ENCODE measurements around the gene ALOX12B. TPM values are rescaled to one million over a fixed set of nuclear protein-coding genes. Genes with fewer than 3 reads are reported as not detected.
A peak's percentile ranks its signal among the peaks of the same experiment; 100 is the strongest.
"Not testable (repeated sequence)": the region's sequence is repeated elsewhere in the genome, so short reads cannot be mapped to it uniquely, and the experiment has no call there.

ALOX12B gene
- total RNA-seq, 1 donor from 2014 or later, result not detected

DNA sequence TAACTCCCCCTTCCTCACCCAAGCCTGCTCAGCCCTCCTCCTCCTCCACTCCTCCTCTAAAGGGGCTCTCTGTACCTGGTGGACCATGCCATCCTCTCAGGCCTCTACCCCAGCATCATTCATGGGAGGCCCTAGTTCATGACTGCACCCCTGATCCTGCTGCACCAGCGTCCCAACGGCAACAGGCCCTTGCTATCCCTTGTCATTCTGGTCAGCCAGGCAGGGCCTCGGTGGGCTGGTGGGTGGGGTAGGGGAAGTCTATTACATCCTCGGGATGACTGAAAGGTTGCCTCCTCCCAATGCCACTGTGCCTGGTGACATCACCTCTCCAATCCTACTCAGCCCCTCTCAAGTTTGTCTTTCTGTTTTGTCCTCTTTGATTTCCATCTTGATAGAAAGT, 19.7 kb downstream of the ALOX12B start:
- H3K27me3 ChIP-seq (ENCODE audit: control insufficient read depth in 3 of 3, insufficient read depth in 3 of 3, low read length in 3 of 3), result peaks cover 36 to 40% (median 39%) of the 10 kb centered on the region in 3 donors
- no peaks in the 10 kb centered on the region for H3K9me3 ChIP-seq (ENCODE audit: control insufficient read depth in 3 of 3, low read length in 3 of 3)
- H3K9ac ChIP-seq (ENCODE audit: low read depth in 1 of 3, low read length in 3 of 3), result no peak overlapping the region
- no peak overlapping the region for H3K27ac ChIP-seq (ENCODE audit: low read depth, low read length)
- no peaks in the 10 kb centered on the region for H3K36me3 ChIP-seq (ENCODE audit: control insufficient read depth in 3 of 3, insufficient read depth in 3 of 3, low read length in 3 of 3)
- peaks cover 1 to 12% (median 8%) of the 10 kb centered on the region in 3 donors for H3K4me1 ChIP-seq (ENCODE audit: control insufficient read depth in 3 of 3, insufficient read depth in 3 of 3, low read length in 3 of 3)
- H3K4me3 ChIP-seq (ENCODE audit: low read length in 3 of 3), result no peak overlapping the region

DNA sequence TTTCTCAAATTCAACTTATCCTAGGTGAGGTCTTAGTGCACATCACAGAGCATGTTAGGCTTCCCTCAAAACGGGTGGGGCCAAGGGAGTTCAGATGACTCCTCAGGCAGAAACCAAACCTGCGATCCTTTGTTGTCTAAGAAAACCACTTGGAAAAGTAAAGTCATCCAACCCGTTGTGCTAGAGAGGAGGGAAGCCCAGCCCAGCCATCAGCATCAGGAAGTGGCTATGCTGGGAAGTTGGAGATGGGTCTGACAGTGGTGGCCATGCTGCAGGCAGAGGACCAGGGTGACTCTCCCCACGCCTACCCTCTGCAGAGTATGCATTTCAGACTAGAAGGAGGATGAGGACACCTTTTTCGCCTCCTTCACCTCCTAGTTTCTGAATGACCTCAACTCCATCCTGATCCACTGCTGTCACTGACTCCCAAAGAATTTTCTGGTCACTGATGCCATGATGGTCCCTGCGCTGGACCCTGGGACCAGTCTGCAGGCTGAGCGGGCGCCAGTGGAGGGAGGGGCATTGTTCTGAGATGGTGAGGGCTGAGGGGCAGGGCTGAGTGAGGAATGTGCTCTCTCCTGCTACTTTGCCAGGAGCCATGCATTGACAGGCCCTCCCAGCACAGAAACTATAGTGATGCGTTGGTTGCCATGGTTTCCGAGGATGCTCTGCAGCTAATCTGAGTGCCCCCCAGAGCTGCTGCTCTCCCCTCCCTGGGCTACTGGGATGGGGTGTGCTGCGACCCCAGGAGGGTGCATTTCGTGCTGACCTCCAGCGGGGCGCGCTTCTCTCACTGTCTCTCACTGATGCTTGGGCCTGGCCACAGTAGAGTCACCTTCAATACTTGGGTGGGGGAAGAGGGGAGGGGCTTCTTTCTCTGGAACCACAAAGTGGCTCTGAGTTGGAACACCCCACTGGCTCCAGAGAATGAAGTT, 20.4 kb downstream of the ALOX12B start:
- Histone ChIP-seq H3K9ac (ENCODE audit: low read depth in 1 of 3, low read length in 3 of 3) (no peak overlapping the region), H3K9me3 (ENCODE audit: control insufficient read depth in 3 of 3, low read length in 3 of 3) (no peaks in the 10 kb centered on the region), H3K27me3 (ENCODE audit: control insufficient read depth in 3 of 3, insufficient read depth in 3 of 3, low read length in 3 of 3) (peaks cover 36 to 40% (median 39%) of the 10 kb centered on the region in 3 donors), H3K4me1 (ENCODE audit: control insufficient read depth in 3 of 3, insufficient read depth in 3 of 3, low read length in 3 of 3) (peaks cover 7 to 12% (median 8%) of the 10 kb centered on the region in 3 donors), H3K4me3 (ENCODE audit: low read length in 3 of 3) (no peak overlapping the region), H3K27ac (ENCODE audit: low read depth, low read length) (no peak overlapping the region), H3K36me3 (ENCODE audit: control insufficient read depth in 3 of 3, insufficient read depth in 3 of 3, low read length in 3 of 3) (no peaks in the 10 kb centered on the region)

DNA sequence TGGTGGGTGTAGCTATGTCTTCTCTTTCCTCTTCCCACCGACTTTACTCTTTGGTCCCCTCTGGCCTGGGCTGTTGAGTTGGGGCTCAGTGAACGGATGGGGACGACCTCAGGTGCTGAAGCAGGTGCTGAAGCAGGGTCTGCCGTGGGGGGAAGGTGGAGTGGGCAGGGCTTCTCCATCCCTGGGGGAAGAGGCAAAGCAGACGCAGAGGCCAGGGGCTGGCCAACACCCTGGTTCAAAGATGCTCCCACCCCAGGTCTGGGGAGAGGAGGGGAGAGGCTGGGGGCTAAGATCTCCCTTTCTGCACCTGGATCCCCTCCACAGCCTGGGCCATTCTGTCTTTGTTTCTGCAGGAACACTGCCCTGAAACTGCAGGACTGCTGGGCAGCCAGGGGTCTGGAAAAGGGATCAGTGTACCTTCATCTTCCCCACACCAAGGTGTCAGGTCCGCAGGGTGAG, 22.9 kb downstream of the ALOX12B start:
- H3K27me3 ChIP-seq (ENCODE audit: control insufficient read depth in 3 of 3, insufficient read depth in 3 of 3, low read length in 3 of 3), result peaks cover 39 to 40% (median 39%) of the 10 kb centered on the region in 3 donors
- no peaks in the 10 kb centered on the region for H3K9me3 ChIP-seq (ENCODE audit: control insufficient read depth in 3 of 3, low read length in 3 of 3)
- H3K27ac ChIP-seq (ENCODE audit: low read depth, low read length), result no peak overlapping the region
- peaks cover 7 to 12% (median 8%) of the 10 kb centered on the region in 3 donors for H3K4me1 ChIP-seq (ENCODE audit: control insufficient read depth in 3 of 3, insufficient read depth in 3 of 3, low read length in 3 of 3)
- H3K9ac ChIP-seq (ENCODE audit: low read depth in 1 of 3, low read length in 3 of 3), result no peak overlapping the region
- H3K36me3 ChIP-seq (ENCODE audit: control insufficient read depth in 3 of 3, insufficient read depth in 3 of 3, low read length in 3 of 3), result no peaks in the 10 kb centered on the region
- no peak overlapping the region for H3K4me3 ChIP-seq (ENCODE audit: low read length in 3 of 3)

DNA sequence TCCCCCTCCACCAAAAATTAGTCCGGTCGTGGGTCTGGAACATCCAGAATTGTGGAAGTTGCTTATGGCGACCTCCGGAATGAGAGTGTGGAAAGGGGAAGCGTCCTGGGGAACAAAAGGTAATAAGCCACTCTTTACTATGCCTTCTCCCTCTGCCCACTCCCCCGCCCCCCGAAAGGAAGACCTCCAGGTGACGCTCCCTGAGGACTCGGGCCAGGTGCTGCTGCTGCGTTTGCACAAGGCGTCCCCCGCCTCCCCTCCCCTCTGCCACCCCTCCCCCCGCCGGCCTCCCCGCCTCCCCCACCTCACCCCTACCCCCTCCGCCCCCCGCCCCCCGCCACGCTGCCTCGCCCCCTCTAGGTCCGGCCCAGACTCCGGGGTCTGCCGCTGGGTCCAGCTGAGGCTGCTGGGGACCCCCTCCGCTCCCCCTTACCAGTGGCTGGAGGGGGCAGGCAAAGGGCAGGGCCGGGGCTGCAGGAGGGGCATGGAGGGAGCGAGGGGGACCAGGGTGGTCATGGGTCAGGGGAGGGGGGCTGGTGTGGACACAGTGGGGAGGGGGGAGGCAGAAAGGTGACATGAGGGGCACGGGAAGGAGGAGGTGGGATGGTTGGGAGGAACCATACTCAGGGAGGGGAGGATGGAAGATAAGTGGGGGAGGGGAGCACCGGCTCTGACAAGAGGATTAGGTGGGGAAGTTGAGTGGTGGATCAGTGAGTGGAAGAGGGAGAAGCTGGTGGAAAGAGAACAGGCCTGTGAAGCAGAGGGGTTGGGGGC, 23.6 kb downstream of the ALOX12B start:
- H3K9me3 ChIP-seq (ENCODE audit: control insufficient read depth in 3 of 3, low read length in 3 of 3), result no peaks in the 10 kb centered on the region
- H3K4me3 ChIP-seq (ENCODE audit: low read length in 3 of 3), result no peak overlapping the region
- peaks cover 42 to 45% (median 43%) of the 10 kb centered on the region in 3 donors for H3K27me3 ChIP-seq (ENCODE audit: control insufficient read depth in 3 of 3, insufficient read depth in 3 of 3, low read length in 3 of 3)
- no peaks in the 10 kb centered on the region for H3K36me3 ChIP-seq (ENCODE audit: control insufficient read depth in 3 of 3, insufficient read depth in 3 of 3, low read length in 3 of 3)
- H3K27ac ChIP-seq (ENCODE audit: low read depth, low read length), result no peak overlapping the region
- H3K4me1 ChIP-seq (ENCODE audit: control insufficient read depth in 3 of 3, insufficient read depth in 3 of 3, low read length in 3 of 3), result peaks cover 7 to 9% (median 8%) of the 10 kb centered on the region in 3 donors
- no peak overlapping the region for H3K9ac ChIP-seq (ENCODE audit: low read depth in 1 of 3, low read length in 3 of 3)

DNA sequence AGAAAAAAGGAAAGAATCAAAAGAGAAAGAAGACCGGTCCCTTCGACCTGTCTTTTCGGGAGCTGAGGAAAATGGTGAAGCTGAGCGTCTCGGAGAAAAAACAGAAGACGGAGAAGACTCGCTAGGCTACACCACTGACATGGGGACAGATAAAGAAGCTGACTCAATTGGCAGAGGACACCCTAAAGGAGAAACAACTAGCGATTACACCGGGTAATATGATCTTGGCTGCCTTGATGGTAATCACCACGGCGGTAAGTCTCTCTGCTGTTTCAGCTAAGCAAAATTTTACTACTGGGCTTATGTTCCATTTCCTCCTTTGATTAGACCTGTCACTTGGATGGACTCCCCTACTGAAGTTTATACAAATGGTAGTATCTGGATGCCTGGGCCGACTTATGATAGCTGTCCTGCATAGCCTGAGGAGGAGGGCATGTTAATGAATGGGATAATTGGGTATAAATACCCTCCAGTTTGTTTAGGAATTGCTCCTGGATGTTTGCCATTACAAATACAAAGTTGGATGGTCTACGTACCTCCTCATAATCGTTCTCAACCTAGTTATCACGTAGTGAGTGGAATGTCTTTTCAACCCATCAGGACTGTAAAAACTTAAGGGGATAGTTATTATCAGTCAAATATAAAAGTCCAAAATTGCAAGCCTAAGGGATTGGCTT, 24.6 kb downstream of the ALOX12B start:
- Histone ChIP-seq H3K27me3 (ENCODE audit: control insufficient read depth in 3 of 3, insufficient read depth in 3 of 3, low read length in 3 of 3) (peaks cover 49 to 50% (median 49%) of the 10 kb centered on the region in 3 donors), H3K27ac (ENCODE audit: low read depth, low read length) (no peak overlapping the region), H3K9ac (ENCODE audit: low read depth in 1 of 3, low read length in 3 of 3) (no peak overlapping the region), H3K4me1 (ENCODE audit: control insufficient read depth in 3 of 3, insufficient read depth in 3 of 3, low read length in 3 of 3) (peaks cover 7 to 9% (median 8%) of the 10 kb centered on the region in 3 donors), H3K9me3 (ENCODE audit: control insufficient read depth in 3 of 3, low read length in 3 of 3) (no peaks in the 10 kb centered on the region), H3K36me3 (ENCODE audit: control insufficient read depth in 3 of 3, insufficient read depth in 3 of 3, low read length in 3 of 3) (no peaks in the 10 kb centered on the region), H3K4me3 (ENCODE audit: low read length in 3 of 3) (peak overlapping the region in 1 of 3 donors; percentile 26)

DNA sequence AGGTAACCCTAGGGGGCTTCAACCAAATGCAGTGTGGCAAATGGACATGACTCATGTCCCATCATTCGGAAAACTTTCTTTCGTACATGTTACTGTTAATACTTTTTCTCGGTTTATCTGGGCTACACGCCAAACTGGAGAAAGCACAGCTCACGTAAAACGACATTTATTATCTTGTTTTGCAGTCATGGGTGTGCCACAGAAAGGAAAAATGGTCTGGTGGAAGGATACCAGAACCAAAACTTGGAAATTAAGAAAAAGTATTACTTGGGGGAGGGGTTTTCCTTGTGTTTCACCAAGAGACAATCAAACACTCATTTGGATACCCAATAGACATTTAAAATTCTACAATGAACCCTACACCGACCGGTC, 25.1 kb downstream of the ALOX12B start:
- Histone ChIP-seq H3K9ac (ENCODE audit: low read depth in 1 of 3, low read length in 3 of 3) (no peak overlapping the region), H3K27ac (ENCODE audit: low read depth, low read length) (no peak overlapping the region), H3K36me3 (ENCODE audit: control insufficient read depth in 3 of 3, insufficient read depth in 3 of 3, low read length in 3 of 3) (no peaks in the 10 kb centered on the region), H3K4me1 (ENCODE audit: control insufficient read depth in 3 of 3, insufficient read depth in 3 of 3, low read length in 3 of 3) (peaks cover 7 to 14% (median 8%) of the 10 kb centered on the region in 3 donors), H3K9me3 (ENCODE audit: control insufficient read depth in 3 of 3, low read length in 3 of 3) (no peaks in the 10 kb centered on the region), H3K27me3 (ENCODE audit: control insufficient read depth in 3 of 3, insufficient read depth in 3 of 3, low read length in 3 of 3) (peaks cover 51 to 52% (median 51%) of the 10 kb centered on the region in 3 donors), H3K4me3 (ENCODE audit: low read length in 3 of 3) (peak overlapping the region in 1 of 3 donors; percentile 26)

DNA sequence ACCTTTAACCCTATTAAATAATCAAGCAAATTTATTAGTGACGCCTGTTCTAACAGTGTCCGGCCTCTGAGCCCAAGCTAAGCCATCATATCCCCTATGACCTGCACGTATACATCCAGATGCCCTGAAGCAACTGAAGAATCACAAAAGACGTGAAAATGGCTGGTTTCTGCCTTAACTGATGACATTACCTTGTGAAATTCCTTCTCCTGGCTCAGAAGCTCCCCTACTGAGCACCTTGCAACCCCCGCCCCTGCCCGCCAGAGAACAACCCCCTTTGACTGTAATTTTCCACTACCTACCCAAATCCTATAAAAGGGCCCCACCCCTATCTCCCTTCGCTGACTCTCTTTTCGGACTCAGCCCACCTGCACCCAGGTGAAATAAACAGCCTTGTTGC, 25.7 kb downstream of the ALOX12B start:
- H3K4me3 ChIP-seq (ENCODE audit: low read length in 3 of 3); H3K27ac ChIP-seq (ENCODE audit: low read depth, low read length); H3K9me3 ChIP-seq (ENCODE audit: control insufficient read depth in 3 of 3, low read length in 3 of 3); H3K36me3 ChIP-seq (ENCODE audit: control insufficient read depth in 3 of 3, insufficient read depth in 3 of 3, low read length in 3 of 3); H3K9ac ChIP-seq (ENCODE audit: low read depth in 1 of 3, low read length in 3 of 3): not testable (repeated sequence)
- Histone ChIP-seq H3K4me1 (ENCODE audit: control insufficient read depth in 3 of 3, insufficient read depth in 3 of 3, low read length in 3 of 3) (peaks cover 7 to 16% (median 8%) of the 10 kb centered on the region in 3 donors), H3K27me3 (ENCODE audit: control insufficient read depth in 3 of 3, insufficient read depth in 3 of 3, low read length in 3 of 3) (peaks cover 51 to 52% (median 52%) of the 10 kb centered on the region in 3 donors)

DNA sequence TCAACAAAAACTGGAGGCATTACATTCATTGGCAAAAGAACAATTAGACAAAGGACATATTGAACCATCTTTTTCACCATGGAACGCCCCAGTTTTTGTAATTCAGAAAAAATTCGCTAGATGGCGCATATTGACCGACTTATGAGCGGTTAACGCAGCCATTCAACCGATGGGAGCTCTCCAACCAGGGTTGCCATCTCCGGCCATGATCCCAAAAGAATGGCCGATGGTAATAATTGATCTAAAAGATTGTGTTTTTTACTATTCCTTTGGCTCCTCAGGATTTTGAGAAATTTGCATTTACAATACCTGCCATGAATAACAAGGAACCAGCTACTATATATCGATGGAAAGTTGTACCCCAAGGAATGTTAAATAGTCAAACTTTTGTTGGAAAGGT, 27.2 kb downstream of the ALOX12B start:
- Histone ChIP-seq H3K9me3 (ENCODE audit: control insufficient read depth in 3 of 3, low read length in 3 of 3) (no peaks in the 10 kb centered on the region), H3K4me1 (ENCODE audit: control insufficient read depth in 3 of 3, insufficient read depth in 3 of 3, low read length in 3 of 3) (peaks cover 7 to 16% (median 8%) of the 10 kb centered on the region in 3 donors), H3K9ac (ENCODE audit: low read depth in 1 of 3, low read length in 3 of 3) (no peak overlapping the region), H3K27me3 (ENCODE audit: control insufficient read depth in 3 of 3, insufficient read depth in 3 of 3, low read length in 3 of 3) (peaks cover 53 to 58% (median 56%) of the 10 kb centered on the region in 3 donors), H3K36me3 (ENCODE audit: control insufficient read depth in 3 of 3, insufficient read depth in 3 of 3, low read length in 3 of 3) (no peaks in the 10 kb centered on the region), H3K4me3 (ENCODE audit: low read length in 3 of 3) (no peak overlapping the region), H3K27ac (ENCODE audit: low read depth, low read length) (no peak overlapping the region)

DNA sequence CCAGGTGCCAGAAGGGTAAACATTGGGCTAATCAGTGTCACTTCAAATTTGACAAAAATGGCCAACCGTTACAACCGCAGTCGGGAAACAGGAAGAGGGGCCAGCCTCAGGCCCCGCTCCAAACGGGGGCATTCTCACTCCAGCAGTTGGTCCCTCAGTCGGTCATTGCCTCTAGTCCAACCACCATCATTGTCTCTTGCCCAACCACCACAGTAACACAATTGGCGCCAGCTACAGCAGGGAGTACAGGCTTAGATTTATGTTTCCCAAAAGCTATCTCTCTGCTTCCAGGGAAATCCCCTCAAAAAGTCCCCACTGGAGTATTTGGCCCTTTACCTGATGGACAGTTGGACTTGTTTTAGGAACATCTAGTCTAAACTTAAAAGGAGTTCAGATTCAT, 28.4 kb downstream of the ALOX12B start:
- Histone ChIP-seq H3K9ac (ENCODE audit: low read depth in 1 of 3, low read length in 3 of 3) (no peak overlapping the region), H3K36me3 (ENCODE audit: control insufficient read depth in 3 of 3, insufficient read depth in 3 of 3, low read length in 3 of 3) (no peaks in the 10 kb centered on the region), H3K4me1 (ENCODE audit: control insufficient read depth in 3 of 3, insufficient read depth in 3 of 3, low read length in 3 of 3) (peaks cover 7 to 16% (median 8%) of the 10 kb centered on the region in 3 donors), H3K9me3 (ENCODE audit: control insufficient read depth in 3 of 3, low read length in 3 of 3) (no peaks in the 10 kb centered on the region), H3K27ac (ENCODE audit: low read depth, low read length) (no peak overlapping the region), H3K27me3 (ENCODE audit: control insufficient read depth in 3 of 3, insufficient read depth in 3 of 3, low read length in 3 of 3) (peaks cover 46 to 53% (median 47%) of the 10 kb centered on the region in 3 donors), H3K4me3 (ENCODE audit: low read length in 3 of 3) (no peak overlapping the region)

Measured in skeletal muscle tissue (tissue), 4 donors.